HG02973 (cell line): Measurements from ENCODE around the gene DCLRE1C.
A peak's percentile ranks its signal among the peaks of the same experiment; 100 is the strongest.
"Not testable (repeated sequence)": the region's sequence is repeated elsewhere in the genome, so short reads cannot be mapped to it uniquely, and the experiment has no call there.

Experiments
- ATAC-seq: cut with Tn5 transposase; IDR thresholded peaks from one replicate; pipeline ENCODE4 v1.9.1; 2021; ENCODE audit warnings: moderate library complexity; ENCODE audit not compliant: unreplicated experiment

The DCLRE1C gene

GRCh38 chr10:14954001-14954770, at the start of gene DCLRE1C:
Gene DCLRE1C, minus strand, starts transcription at chr10:14954096. Its CDS starts 86 bp downstream, at chr10:14954010.
- ATAC-seq: peak; percentile 68

- no peak for ATAC-seq
Observed at GRCh38 chr10:14995964-14996565, 42.2 kb upstream of the DCLRE1C start.

- not testable (repeated sequence) for ATAC-seq
Observed at GRCh38 chr10:14993500-14994455, 39.9 kb upstream of the DCLRE1C start.

GRCh38 chr10:14992336-14992735, 38.4 kb upstream of the DCLRE1C start:
- not testable (repeated sequence) for ATAC-seq

- not testable (repeated sequence) for ATAC-seq
Observed at GRCh38 chr10:14991035-14991749, 37.3 kb upstream of the DCLRE1C start.

GRCh38 chr10:14989552-14989951, 35.7 kb upstream of the DCLRE1C start:
- not testable (repeated sequence) for ATAC-seq

- ATAC-seq: no peak
Observed at GRCh38 chr10:14982744-14983143, 28.8 kb upstream of the DCLRE1C start.

GRCh38 chr10:14975672-14976273, 21.9 kb upstream of the DCLRE1C start:
- no peak for ATAC-seq

GRCh38 chr10:14974153-14974998, 20.5 kb upstream of the DCLRE1C start:
- not testable (repeated sequence) for ATAC-seq

GRCh38 chr10:14971867-14972448, 18.1 kb upstream of the DCLRE1C start:
- ATAC-seq: no peak

GRCh38 chr10:14967897-14968296, 14.0 kb upstream of the DCLRE1C start:
- ATAC-seq: no peak

- peak; percentile 76 for ATAC-seq
Observed at GRCh38 chr10:14959221-14960057, 5.5 kb upstream of the DCLRE1C start, which contains the start of gene MEIG1. Gene MEIG1, plus strand, starts transcription at chr10:14959388. Its CDS starts 7,081 bp downstream, at chr10:14966469.

- no peak for ATAC-seq
Observed at GRCh38 chr10:14958872-14959220, 5.0 kb upstream of the DCLRE1C start.

GRCh38 chr10:14954934-14955333, 1.0 kb upstream of the DCLRE1C start:
- ATAC-seq: no peak

GRCh38 chr10:14953424-14954000, 384 bp downstream of the DCLRE1C start:
- ATAC-seq: peak; percentile 28

- ATAC-seq: no peak
Observed at GRCh38 chr10:14952851-14953423, 959 bp downstream of the DCLRE1C start.

- no peak for ATAC-seq
Observed at GRCh38 chr10:14949291-14949690, 4.6 kb downstream of the DCLRE1C start.
